Mesenchymal stem cell (in vitro differentiated cells and primary cell): ENCODE results near the gene MICALL1.
"Not testable (repeated sequence)": the region's sequence is repeated elsewhere in the genome, so short reads cannot be mapped to it uniquely, and the experiment has no call there.

ENCODE experiments used
- DNase-seq: peaks from one replicate; pipeline ENCODE4 v3.0.0-alpha.2; 2013
- H2AFZ ChIP-seq: one replicate; pipeline ENCODE4 v1.6.1; 2013; ENCODE audit warnings: low read depth, mild to moderate bottlenecking, control low read depth, inconsistent platforms, low read length, moderate library complexity
- H2AK5ac ChIP-seq: 2 replicates; pipeline ENCODE4 v1.6.1; 2013; ENCODE audit warnings: low read length, moderate library complexity, mild to moderate bottlenecking, inconsistent platforms; ENCODE audit not compliant: severe bottlenecking
- H2BK120ac ChIP-seq: one replicate; pipeline ENCODE4 v1.6.1; 2013; ENCODE audit warnings: low read depth, mild to moderate bottlenecking, inconsistent platforms, low read length, moderate library complexity
- H2BK12ac ChIP-seq, 2 experiments: one replicate each; pipeline ENCODE4 v1.6.1; 2013; ENCODE audit warnings: inconsistent platforms in 2 of 2, low read length in 2 of 2, mild to moderate bottlenecking in 2 of 2, moderate library complexity in 2 of 2, control low read depth in 1 of 2
- H2BK15ac ChIP-seq: one replicate; pipeline ENCODE4 v1.6.1; 2013; ENCODE audit warnings: mild to moderate bottlenecking, low read depth, inconsistent platforms; ENCODE audit not compliant: poor library complexity, severe bottlenecking
- H2BK5ac ChIP-seq: 2 replicates; pipeline ENCODE4 v1.6.1; 2013; ENCODE audit warnings: low read depth, mild to moderate bottlenecking, low read length, control low read depth, inconsistent platforms; ENCODE audit not compliant: poor library complexity, severe bottlenecking
- H3K14ac ChIP-seq, 2 experiments: one replicate each; pipeline ENCODE4 v1.6.1; 2013; ENCODE audit warnings: inconsistent platforms in 2 of 2, low read length in 2 of 2, control low read depth in 1 of 2, mild to moderate bottlenecking in 1 of 2, moderate library complexity in 1 of 2
- H3K18ac ChIP-seq, 2 experiments: one replicate each; pipeline ENCODE4 v1.6.1; 2013; ENCODE audit warnings: inconsistent platforms in 2 of 2, low read length in 2 of 2, control low read depth in 1 of 2, low read depth in 1 of 2, mild to moderate bottlenecking in 1 of 2
- H3K23ac ChIP-seq, 2 experiments: one replicate each; pipeline ENCODE4 v1.6.1; 2013; ENCODE audit warnings: inconsistent platforms in 2 of 2, low read length in 2 of 2, mild to moderate bottlenecking in 2 of 2, moderate library complexity in 2 of 2, control low read depth in 1 of 2
- H3K27ac ChIP-seq: 2 replicates; pipeline ENCODE4 v1.5.1; 2013; ENCODE audit warnings: mild to moderate bottlenecking, moderate library complexity, low read length, control low read depth, inconsistent platforms; ENCODE audit not compliant: poor library complexity, severe bottlenecking
- H3K27me3 ChIP-seq, 2 experiments: 2 replicates each; pipeline versions ENCODE4 v1.6.1 to v1.7.0; 2013; ENCODE audit warnings: low read length in 2 of 2, mild to moderate bottlenecking in 2 of 2, moderate library complexity in 2 of 2, control low read depth in 1 of 2, inconsistent platforms in 1 of 2; ENCODE audit not compliant: control insufficient read depth in 1 of 2, insufficient read depth in 1 of 2
- H3K36me3 ChIP-seq, 2 experiments: 2 replicates each; pipeline versions ENCODE4 v1.6.1 to v1.7.0; 2013; ENCODE audit warnings: low read length in 2 of 2, control low read depth in 1 of 2, inconsistent platforms in 1 of 2, low read depth in 1 of 2, mild to moderate bottlenecking in 1 of 2; ENCODE audit not compliant: insufficient read depth in 2 of 2, control insufficient read depth in 1 of 2
- H3K4ac ChIP-seq, 2 experiments: one replicate each; pipeline ENCODE4 v1.6.1; 2013; ENCODE audit warnings: inconsistent platforms in 2 of 2, low read length in 2 of 2, mild to moderate bottlenecking in 2 of 2, moderate library complexity in 2 of 2, control low read depth in 1 of 2, low read depth in 1 of 2
- H3K4me1 ChIP-seq: 2 replicates; pipeline ENCODE4 v1.6.1; 2013; ENCODE audit warnings: low read depth, low read length, control low read depth; ENCODE audit not compliant: control insufficient read depth, insufficient read depth
- H3K4me2 ChIP-seq: 2 replicates; pipeline ENCODE4 v1.6.1; 2013; ENCODE audit warnings: low read length, mild to moderate bottlenecking, inconsistent platforms; ENCODE audit not compliant: poor library complexity, severe bottlenecking
- H3K4me3 ChIP-seq, 2 experiments: 2 replicates each; pipeline versions ENCODE4 v1.5.1 to v1.7.0; 2013; ENCODE audit warnings: low read length in 2 of 2, mild to moderate bottlenecking in 2 of 2, control low read depth in 1 of 2, low read depth in 1 of 2; ENCODE audit not compliant: insufficient read depth in 1 of 2
- H3K79me1 ChIP-seq: replicated peaks from 2 replicates; pipeline ENCODE4 v1.6.1; 2013; ENCODE audit warnings: mild to moderate bottlenecking, control low read depth, low read length, inconsistent platforms; ENCODE audit not compliant: poor library complexity, severe bottlenecking
- H3K9ac ChIP-seq: 2 replicates; pipeline ENCODE4 v1.7.0; 2013; ENCODE audit warnings: mild to moderate bottlenecking, low read length, moderate library complexity
- H3K9me3 ChIP-seq: 2 replicates; pipeline ENCODE4 v1.7.0; 2013; ENCODE audit warnings: mild to moderate bottlenecking, low read length; ENCODE audit not compliant: control insufficient read depth
- H4K8ac ChIP-seq: one replicate; pipeline ENCODE4 v1.6.1; 2013; ENCODE audit warnings: inconsistent platforms, mild to moderate bottlenecking, low read length, moderate library complexity
- H4K91ac ChIP-seq: one replicate; pipeline ENCODE4 v1.6.1; 2013; ENCODE audit warnings: mild to moderate bottlenecking, low read length, inconsistent platforms
- WGBS: methylation state at CpG from one replicate; pipeline ENCODE4 v1.1.7; 2013; ENCODE audit warnings: mixed read lengths; 5-methylcytosine and 5-hydroxymethylcytosine counted together

Gene MICALL1

DNA sequence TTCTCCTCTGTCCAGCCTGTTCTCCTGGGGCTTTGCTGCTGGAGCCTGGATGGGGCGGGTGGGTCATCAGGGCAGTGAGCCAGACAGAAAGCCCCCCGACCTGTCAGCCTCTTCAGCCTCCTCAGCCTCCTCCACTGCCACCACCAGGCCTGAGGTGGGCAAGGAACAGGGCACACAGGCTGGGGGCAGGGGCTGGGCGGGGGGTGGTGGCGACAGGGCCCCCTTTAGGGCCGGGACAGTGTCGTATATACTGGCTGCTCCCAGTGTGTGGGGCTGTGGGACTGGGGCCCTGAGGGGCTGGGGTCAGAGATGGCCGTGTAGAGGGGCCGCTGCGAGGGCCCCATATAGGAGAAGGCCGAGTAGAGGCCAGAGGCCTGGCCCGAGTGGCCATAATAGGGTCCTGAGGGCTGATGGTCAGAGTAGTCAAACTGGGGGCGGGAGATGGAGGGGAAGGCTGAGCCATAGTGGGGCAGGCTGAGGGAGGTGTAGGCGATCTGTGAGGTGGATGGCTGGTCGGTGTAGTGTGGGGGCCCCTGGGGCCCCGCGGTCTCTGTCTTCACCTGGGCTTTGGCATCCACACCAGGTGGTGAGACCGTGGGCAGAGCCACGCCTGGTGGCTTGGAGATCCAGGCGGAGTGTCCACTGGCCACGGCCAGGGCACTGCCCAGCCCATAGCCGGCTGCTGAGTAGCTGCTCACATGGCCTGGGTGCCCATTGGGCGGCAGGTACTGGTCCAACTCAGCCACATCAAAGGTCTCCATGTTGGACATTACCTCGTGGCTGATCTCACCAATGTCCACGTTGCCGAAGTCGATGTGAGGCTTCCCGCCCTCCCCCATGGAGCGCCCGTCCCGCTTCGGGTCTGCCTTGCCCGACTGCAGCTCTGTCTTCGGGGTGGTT is 67.4 kb downstream of the MICALL1 start:
- Histone ChIP-seq H4K8ac (no peak overlapping the region), H2BK12ac (no peak overlapping the region)
- WGBS = 98% methylated on average over 33 of the region's 33 CpGs

DNA sequence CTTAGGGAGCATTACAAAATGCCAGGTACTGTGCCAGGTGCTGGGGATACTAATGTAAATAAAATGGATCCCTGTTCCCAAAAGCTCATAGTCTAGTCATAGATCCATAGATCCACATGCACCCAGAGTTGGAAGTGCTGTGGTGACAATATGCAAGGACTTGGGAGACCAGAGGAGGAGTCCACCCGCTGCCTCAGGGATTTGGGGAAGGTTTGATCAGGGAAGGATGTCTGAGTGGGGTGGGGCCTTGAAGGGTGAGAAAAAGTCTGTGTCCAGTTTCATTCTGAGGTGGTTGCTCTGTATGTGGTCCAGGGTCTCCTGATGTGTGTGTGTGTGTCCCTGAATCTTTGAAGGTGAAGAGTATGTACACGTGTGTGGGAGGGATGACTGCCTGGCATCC is 69.1 kb downstream of the MICALL1 start:
- Histone ChIP-seq H2BK5ac (no peak overlapping the region), H2BK15ac (no peak overlapping the region), H4K91ac (no peak overlapping the region), H2BK12ac (no peak overlapping the region), H4K8ac (no peak overlapping the region), H2BK120ac (no peak overlapping the region), H3K23ac (no peak overlapping the region), H3K27ac (no peak overlapping the region), H3K18ac (no peak overlapping the region), H3K9me3 (no peaks in the 10 kb centered on the region), H3K36me3 (peaks cover 14 to 37% of the 10 kb centered on the region in 2 experiments), H3K9ac (no peak overlapping the region), H3K4me1 (peaks cover 5% of the 10 kb centered on the region), H3K4me2 (no peak overlapping the region), H3K4ac (no peak overlapping the region), H3K14ac (no peak overlapping the region), H3K79me1 (peaks cover 1% of the 10 kb centered on the region), H3K4me3 (no peak overlapping the region), H2AK5ac (no peak overlapping the region), H3K27me3 (no peaks in the 10 kb centered on the region), H2AFZ (no peak overlapping the region)
- WGBS = 95% methylated on average over 2 of the region's 2 CpGs
- no peak for DNase-seq

More for the DNA sequence above, 67.4 kb downstream of the MICALL1 start:
- Histone ChIP-seq H3K27me3 (no peaks in the 10 kb centered on the region), H2AFZ (no peak overlapping the region), H2AK5ac (no peak overlapping the region), H3K9me3 (no peaks in the 10 kb centered on the region), H3K27ac (no peak overlapping the region), H3K4me1 (peaks cover 7% of the 10 kb centered on the region), H3K4me2 (no peak overlapping the region), H4K91ac (no peak overlapping the region), H3K9ac (no peak overlapping the region), H3K79me1 (peaks cover 4% of the 10 kb centered on the region), H3K23ac (no peak overlapping the region), H2BK15ac (no peak overlapping the region), H2BK5ac (no peak overlapping the region), H2BK120ac (no peak overlapping the region), H3K36me3 (peaks cover 26 to 39% of the 10 kb centered on the region in 2 experiments), H3K4me3 (no peak overlapping the region), H3K18ac (no peak overlapping the region), H3K4ac (no peak overlapping the region), H3K14ac (no peak overlapping the region)
- DNase-seq = no peak

GRCh38 chr22:37976022-37976421 is 69.9 kb downstream of the MICALL1 start:
- H2BK5ac ChIP-seq, H2BK12ac ChIP-seq, H3K9ac ChIP-seq, H3K4ac ChIP-seq, H2BK120ac ChIP-seq, H3K4me2 ChIP-seq, H3K27me3 ChIP-seq, H3K79me1 ChIP-seq, H2BK15ac ChIP-seq, DNase-seq, H4K91ac ChIP-seq, H3K27ac ChIP-seq, H3K9me3 ChIP-seq, H4K8ac ChIP-seq, H3K4me3 ChIP-seq, H2AK5ac ChIP-seq, H3K18ac ChIP-seq, H3K14ac ChIP-seq, H3K4me1 ChIP-seq, H3K23ac ChIP-seq: not testable (repeated sequence)
- Histone ChIP-seq H2AFZ (peak overlapping the region; percentile 23), H3K36me3 (peaks cover 11 to 44% of the 10 kb centered on the region in 2 experiments)
- WGBS = 97% methylated on average over 8 of the region's 8 CpGs

- no peak overlapping the region for H3K23ac ChIP-seq
- H2AK5ac ChIP-seq = no peak overlapping the region
- 97% methylated on average over 4 of the region's 4 CpGs for WGBS
- H3K79me1 ChIP-seq = no peaks in the 10 kb centered on the region
- no peak overlapping the region for H3K4ac ChIP-seq
- peaks cover 0 to 7% of the 10 kb centered on the region in 2 experiments for H3K27me3 ChIP-seq
- no peak overlapping the region for H2BK5ac ChIP-seq
- H2AFZ ChIP-seq = peak overlapping the region; percentile 23
- H3K9me3 ChIP-seq = no peaks in the 10 kb centered on the region
- H2BK12ac ChIP-seq = no peak overlapping the region
- H2BK15ac ChIP-seq = no peak overlapping the region
- no peak overlapping the region for H3K14ac ChIP-seq
- H4K91ac ChIP-seq = no peak overlapping the region
- no peak for DNase-seq
- no peak overlapping the region for H3K18ac ChIP-seq
- no peak overlapping the region for H4K8ac ChIP-seq
- no peak overlapping the region for H3K27ac ChIP-seq
- no peak overlapping the region for H3K4me3 ChIP-seq
- H3K4me2 ChIP-seq = no peak overlapping the region
- peaks cover 2% of the 10 kb centered on the region for H3K4me1 ChIP-seq
- no peak overlapping the region for H2BK120ac ChIP-seq
- peaks cover 11 to 47% of the 10 kb centered on the region in 2 experiments for H3K36me3 ChIP-seq
- H3K9ac ChIP-seq = no peak overlapping the region
Observed at GRCh38 chr22:37976547-37976946, 70.5 kb downstream of the MICALL1 start.
